PC-9 (cell line): ENCODE data around the gene IKZF2. TPM values are rescaled to one million over a fixed set of nuclear protein-coding genes. Genes with fewer than 3 reads are reported as not detected.

Experiments used
- BruUV-seq: library from RNA; stranded (reverse); fragments of 400-500 nt; replicated peaks from 2 replicates; lab custom pipeline; 2021; lab: Mats Ljungman, UMichigan
- CTCF ChIA-PET: fragments of 300-600 bp; sonication (Branson Sonifier 250); formaldehyde crosslinking; loops from one replicate; lab custom pipeline; 2022; ENCODE audit warnings: antibody characterized with exemption; lab: Charles Lee
- POLR2A ChIA-PET: fragments of 300-600 bp; sonication (Branson Sonifier 250); formaldehyde crosslinking; loops from one replicate; lab custom pipeline; 2022; ENCODE audit warnings: antibody characterized with exemption; ENCODE audit not compliant: unreplicated experiment; lab: Charles Lee
- DNase-seq, 2 experiments: peaks; one replicate each; pipeline versions ENCODE4 v3.0.0 to v3.0.0-alpha.2; 2015 to 2022; ENCODE audit warnings: mixed read lengths in 1 of 2
- H2AFZ ChIP-seq: fragments of 200-600 bp; sonication (generic); 2 replicates; pipeline ENCODE4 v1.8.1; 2017; ENCODE audit warnings: antibody characterized with exemption
- H3F3A ChIP-seq: fragments of 200-600 bp; sonication (generic); 2 replicates; pipeline ENCODE4 v1.8.1; 2017; ENCODE audit warnings: antibody characterized with exemption, mild to moderate bottlenecking, low read depth; ENCODE audit not compliant: insufficient read depth
- H3K27ac ChIP-seq: fragments of 200-600 bp; sonication (generic); 2 replicates; pipeline ENCODE4 v1.6.1; 2016; ENCODE audit warnings: mixed run types
- H3K27me3 ChIP-seq: fragments of 200-600 bp; sonication (generic); 2 replicates; pipeline ENCODE4 v1.6.1; 2016; ENCODE audit warnings: low read depth, mixed run types; ENCODE audit not compliant: insufficient read depth
- H3K36me3 ChIP-seq: fragments of 200-600 bp; sonication (generic); 2 replicates; pipeline ENCODE4 v1.6.1; 2016; ENCODE audit warnings: low read depth, mixed run types
- H3K4me1 ChIP-seq: fragments of 200-600 bp; sonication (generic); replicated peaks from 2 replicates; pipeline ENCODE4 v1.6.1; 2016; ENCODE audit warnings: mixed run types; ENCODE audit not compliant: insufficient read depth
- H3K4me2 ChIP-seq: fragments of 200-600 bp; sonication (generic); 2 replicates; pipeline ENCODE4 v1.6.1; 2017; ENCODE audit warnings: mixed run types
- H3K4me3 ChIP-seq: fragments of 200-600 bp; sonication (generic); 2 replicates; pipeline ENCODE4 v1.6.1; 2016; ENCODE audit warnings: mixed run types
- H3K79me2 ChIP-seq: fragments of 200-600 bp; sonication (generic); 2 replicates; pipeline ENCODE4 v1.6.1; 2017; ENCODE audit warnings: low read depth, mixed run types
- H3K9me2 ChIP-seq: fragments of 200-600 bp; sonication (generic); 2 replicates; pipeline ENCODE4 v1.8.1; 2017; ENCODE audit warnings: mild to moderate bottlenecking; ENCODE audit not compliant: insufficient read depth
- H3K9me3 ChIP-seq: fragments of 200-600 bp; sonication (generic); 2 replicates; pipeline ENCODE4 v1.8.1; 2016; ENCODE audit warnings: low read depth; ENCODE audit not compliant: insufficient read depth
- H4K20me1 ChIP-seq: fragments of 200-600 bp; sonication (generic); 2 replicates; pipeline ENCODE4 v1.8.1; 2017; ENCODE audit not compliant: insufficient read depth
- CTCF ChIP-seq: fragments of 200-600 bp; sonication (generic); conservative IDR thresholded peaks from 2 replicates; pipeline ENCODE4 v1.6.1; 2017; ENCODE audit warnings: mixed run types, antibody characterized with exemption, mild to moderate bottlenecking, moderate library complexity
- EZH2 ChIP-seq: fragments of 200-600 bp; sonication (generic); IDR thresholded peaks from 2 replicates; pipeline ENCODE4 v1.8.0; 2017; ENCODE audit warnings: antibody characterized with exemption, low read depth
- intact Hi-C: fragments of 100-400 bp; cut with micrococcal nuclease; formaldehyde crosslinking; loops from one replicate; pipeline ENCODE4 v1.10.0; 2022; ENCODE audit not compliant: unreplicated experiment
- total RNA-seq: library from RNA; stranded (reverse); gene quantifications from 2 replicates; pipeline ENCODE4 v1.2.3, GENCODE V29; 2021

IKZF2 gene
- total RNA-seq, 1 experiment from 2014 or later: 28.3 TPM

- Histone ChIP-seq H3K4me2 (peak overlapping the region; percentile 8; the same call in 1 of the 2 replicates), H3K4me3 (no peak overlapping the region)
- intact Hi-C loops: loop anchor here (10.0 kb wide), 1 partner anchor 71 kb away; no protein-coding TSS in a partner anchor
Observed at GRCh38 chr2:213145715-213146242, 5.6 kb downstream of the IKZF2 start.

DNA sequence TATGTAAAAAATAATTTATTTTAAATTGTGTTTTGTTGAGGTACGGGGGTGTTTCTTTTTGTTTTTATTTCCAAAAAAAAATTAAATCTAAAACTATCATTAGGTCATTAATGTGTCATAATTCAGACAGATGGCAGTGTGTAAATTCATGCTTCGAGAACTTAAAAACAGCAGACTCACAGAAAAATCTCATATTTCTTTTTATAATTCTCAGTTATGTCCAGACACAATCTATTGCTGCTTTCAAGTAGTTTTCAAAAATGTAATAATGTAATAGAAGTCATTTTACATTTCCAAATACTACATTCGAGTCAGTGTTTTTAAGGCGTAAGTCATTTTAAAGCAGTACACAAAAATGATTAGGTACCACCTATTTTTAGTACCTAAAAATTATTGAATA lies 14.3 kb downstream of the IKZF2 start:
- peaks cover 4% of the 10 kb centered on the region; the same call in 1 of the 2 replicates for H3K79me2 ChIP-seq
- H3K27ac ChIP-seq: no peak overlapping the region
- TF ChIP-seq EZH2 (no peak), CTCF (no peak)
- ChIA-PET CTCF (no interaction called here), POLR2A (no interaction called here)
- DNase-seq: no peak
- H3K27me3 ChIP-seq: no peaks in the 10 kb centered on the region
- no peak overlapping the region for H3K4me3 ChIP-seq
- H3K4me1 ChIP-seq: no peaks in the 10 kb centered on the region
- H3K4me2 ChIP-seq: no peak overlapping the region
- H3K36me3 ChIP-seq: peaks cover 5% of the 10 kb centered on the region; the same call in 1 of the 2 replicates
- H3K9me2 ChIP-seq: no peaks in the 10 kb centered on the region
- intact Hi-C loops: no loop called here
- H4K20me1 ChIP-seq: no peaks in the 10 kb centered on the region
- no peak overlapping the region for H2AFZ ChIP-seq
- no TSS peak for BruUV-seq
- H3K9me3 ChIP-seq: no peaks in the 10 kb centered on the region
- no peaks in the 10 kb centered on the region for H3F3A ChIP-seq

More at GRCh38 chr2:213145715-213146242, 5.6 kb downstream of the IKZF2 start:
- H3K9me2 ChIP-seq: no peaks in the 10 kb centered on the region
- CTCF ChIA-PET: no interaction called here
- peaks cover 20% of the 10 kb centered on the region for H3K4me1 ChIP-seq
- H3K27ac ChIP-seq: no peak overlapping the region
- H3K79me2 ChIP-seq: peaks cover 63% of the 10 kb centered on the region
- POLR2A ChIA-PET: no interaction called here
- 0 out of 2 replicates have a peak, but pooled peaks cover 16% of the 10 kb centered on the region for H3K36me3 ChIP-seq
- TF ChIP-seq CTCF: no peak
- TF ChIP-seq EZH2: no peak
- H2AFZ ChIP-seq: no peak overlapping the region
- no peaks in the 10 kb centered on the region for H3K9me3 ChIP-seq
- no peaks in the 10 kb centered on the region for H3K27me3 ChIP-seq
- no peaks in the 10 kb centered on the region for H4K20me1 ChIP-seq
- peaks cover 6% of the 10 kb centered on the region; the same call in 1 of the 2 replicates for H3F3A ChIP-seq
- DNase-seq: no peak
- no TSS peak for BruUV-seq

DNA sequence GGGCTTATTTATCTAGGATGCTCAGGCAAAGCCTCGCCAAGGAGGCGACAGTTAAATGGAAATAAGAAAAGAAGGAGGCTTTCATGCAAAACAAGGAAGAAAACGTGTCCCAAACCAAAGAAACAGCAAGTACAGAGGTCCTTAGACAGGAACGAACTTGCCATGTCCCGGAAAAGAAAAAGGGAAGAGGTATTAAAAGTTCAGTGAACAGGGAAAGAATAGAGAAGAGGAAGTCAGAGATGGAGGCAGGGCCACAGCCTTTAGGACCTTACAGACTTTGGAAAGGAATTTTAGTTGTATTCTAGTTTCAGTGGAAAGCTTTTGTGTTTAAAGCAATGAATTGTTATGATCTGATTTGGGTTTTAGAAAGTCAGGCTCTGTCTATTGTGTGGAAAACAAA lies 22.1 kb downstream of the IKZF2 start:
- BruUV-seq: no TSS peak
- Histone ChIP-seq H4K20me1 (no peaks in the 10 kb centered on the region), H3K4me2 (no peak overlapping the region), H3K27me3 (no peaks in the 10 kb centered on the region), H2AFZ (no peak overlapping the region), H3K4me1 (no peaks in the 10 kb centered on the region; the same call in 1 of the 2 replicates), H3K9me2 (no peaks in the 10 kb centered on the region), H3K4me3 (no peak overlapping the region), H3F3A (no peaks in the 10 kb centered on the region), H3K27ac (no peak overlapping the region), H3K79me2 (peaks cover 29% of the 10 kb centered on the region), H3K9me3 (no peaks in the 10 kb centered on the region), H3K36me3 (no peaks in the 10 kb centered on the region; the same call in 1 of the 2 replicates)
- TF ChIP-seq EZH2: no peak
- no peak for TF ChIP-seq CTCF
- intact Hi-C loops: no loop called here
- no peak for DNase-seq
- CTCF ChIA-PET: no interaction called here
- POLR2A ChIA-PET: no interaction called here
